ENCODE data around the gene ZNF536. TPM values are rescaled to one million over a fixed set of nuclear protein-coding genes. Genes with fewer than 3 reads are reported as not detected.

The ZNF536 gene
- total and polyA plus RNA-seq, 2 of the 4 experiments (the other 2 are of a cell fraction) = not detected

DNA sequence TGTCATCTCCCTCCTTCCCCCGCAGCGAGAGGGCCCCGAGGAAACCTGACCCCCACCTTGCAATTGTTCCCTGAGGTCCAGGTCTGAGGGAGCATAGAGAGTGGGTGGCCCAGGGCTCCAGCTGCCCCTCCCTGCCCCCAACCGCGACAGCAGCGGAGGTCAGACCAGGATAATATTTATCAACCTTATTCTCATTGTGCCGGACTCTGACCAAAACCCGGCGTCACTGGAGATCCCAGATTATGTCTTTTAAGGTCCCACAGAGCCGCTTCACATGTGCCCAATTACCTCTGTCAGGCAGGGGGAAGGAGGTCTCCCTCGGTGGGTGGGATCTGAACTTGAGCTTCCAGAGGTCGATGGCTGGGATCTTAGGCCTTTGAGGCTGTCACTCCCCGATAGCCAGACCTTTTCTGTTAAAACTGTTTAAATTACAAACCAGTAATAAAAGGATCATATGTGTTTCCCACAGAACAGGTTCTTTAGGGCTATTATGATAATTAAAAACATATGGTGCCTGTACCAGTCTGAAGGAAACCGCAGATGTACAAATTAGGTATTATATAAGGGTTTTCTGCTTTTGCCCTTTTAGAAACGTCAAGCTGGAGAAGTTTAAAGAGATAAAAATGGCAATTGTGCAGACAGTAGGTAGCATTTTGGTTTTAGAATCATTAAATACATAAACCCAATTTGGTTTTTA, 195.5 kb downstream of the ZNF536 start:
- no peak overlapping the region for H3K9ac ChIP-seq (ENCODE audit: low read depth, low read length)
- no peak overlapping the region for H3K23ac ChIP-seq (ENCODE audit: low read depth, low read length)
- no peak overlapping the region for H4K5ac ChIP-seq (ENCODE audit: low read depth, low read length)
- no peaks in the 10 kb centered on the region for H3K9me1 ChIP-seq (ENCODE audit: insufficient read depth, low read length)
- ChIA-PET CTCF (no interaction called here), POLR2A (ENCODE audit: unreplicated experiment) (no interaction called here)
- no peak overlapping the region for H2AFZ ChIP-seq (replicated peaks; ENCODE audit: low read length, poor library complexity)
- H3K56ac ChIP-seq (ENCODE audit: extremely low read depth, insufficient read depth, low read length) = no peak overlapping the region
- WGBS, 2 experiments (ENCODE audit: extremely low coverage in 2 of 2, insufficient read length in 1 of 2) = no CpG with 5 or more reads among the region's 15 CpGs
- no peak overlapping the region for H3K4me3 ChIP-seq (ENCODE audit: insufficient read depth, low read depth, low read length)
- no peak overlapping the region for H3K4me2 ChIP-seq (ENCODE audit: low read depth, low read length)
- H3K36me3 ChIP-seq (ENCODE audit: control insufficient read depth, insufficient read depth, low read length) = no peaks in the 10 kb centered on the region
- peaks cover 21% of the 10 kb centered on the region; the same call in 1 of the 2 replicates for H3K9me3 ChIP-seq (ENCODE audit: control insufficient read depth, insufficient read depth, low read length)
- H3K27me3 ChIP-seq (ENCODE audit: control insufficient read depth, insufficient read depth, low read length) = no peaks in the 10 kb centered on the region
- no peaks in the 10 kb centered on the region for H3K79me1 ChIP-seq (ENCODE audit: low read depth in 1 of 2, low read length in 2 of 2)
- H2BK15ac ChIP-seq (ENCODE audit: low read depth, low read length) = no peak overlapping the region
- H4K91ac ChIP-seq (ENCODE audit: insufficient read depth, low read depth, low read length) = no peak overlapping the region
- DNase-seq (no peak), ATAC-seq (ENCODE audit: low read depth) (no peak)
- H2AK9ac ChIP-seq (replicated peaks; ENCODE audit: low read depth, low read length, poor library complexity) = no peak overlapping the region
- TF ChIP-seq, protein P1, sequence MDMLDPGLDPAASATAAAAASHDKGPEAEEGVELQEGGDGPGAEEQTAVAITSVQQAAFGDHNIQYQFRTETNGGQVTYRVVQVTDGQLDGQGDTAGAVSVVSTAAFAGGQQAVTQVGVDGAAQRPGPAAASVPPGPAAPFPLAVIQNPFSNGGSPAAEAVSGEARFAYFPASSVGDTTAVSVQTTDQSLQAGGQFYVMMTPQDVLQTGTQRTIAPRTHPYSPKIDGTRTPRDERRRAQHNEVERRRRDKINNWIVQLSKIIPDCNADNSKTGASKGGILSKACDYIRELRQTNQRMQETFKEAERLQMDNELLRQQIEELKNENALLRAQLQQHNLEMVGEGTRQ (IDR thresholded peaks at IDR 0.05; ENCODE audit: low read depth, low read length) = no peak
- TF ChIP-seq, protein P2, sequence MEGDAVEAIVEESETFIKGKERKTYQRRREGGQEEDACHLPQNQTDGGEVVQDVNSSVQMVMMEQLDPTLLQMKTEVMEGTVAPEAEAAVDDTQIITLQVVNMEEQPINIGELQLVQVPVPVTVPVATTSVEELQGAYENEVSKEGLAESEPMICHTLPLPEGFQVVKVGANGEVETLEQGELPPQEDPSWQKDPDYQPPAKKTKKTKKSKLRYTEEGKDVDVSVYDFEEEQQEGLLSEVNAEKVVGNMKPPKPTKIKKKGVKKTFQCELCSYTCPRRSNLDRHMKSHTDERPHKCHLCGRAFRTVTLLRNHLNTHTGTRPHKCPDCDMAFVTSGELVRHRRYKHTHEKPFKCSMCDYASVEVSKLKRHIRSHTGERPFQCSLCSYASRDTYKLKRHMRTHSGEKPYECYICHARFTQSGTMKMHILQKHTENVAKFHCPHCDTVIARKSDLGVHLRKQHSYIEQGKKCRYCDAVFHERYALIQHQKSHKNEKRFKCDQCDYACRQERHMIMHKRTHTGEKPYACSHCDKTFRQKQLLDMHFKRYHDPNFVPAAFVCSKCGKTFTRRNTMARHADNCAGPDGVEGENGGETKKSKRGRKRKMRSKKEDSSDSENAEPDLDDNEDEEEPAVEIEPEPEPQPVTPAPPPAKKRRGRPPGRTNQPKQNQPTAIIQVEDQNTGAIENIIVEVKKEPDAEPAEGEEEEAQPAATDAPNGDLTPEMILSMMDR (conservative IDR thresholded peaks at IDR 0.05; ENCODE audit: low read depth, low read length) = no peak
- TF ChIP-seq POLR2A (IDR thresholded peaks at IDR 0.05; ENCODE audit: low read depth, low read length) (no peak), RFX5 (IDR thresholded peaks at IDR 0.05; ENCODE audit: low read depth, low read length) (no peak), MAZ (IDR thresholded peaks at IDR 0.05; ENCODE audit: borderline replicate concordance, low read depth, low read length) (no peak), MXI1 (IDR thresholded peaks at IDR 0.05; ENCODE audit: borderline replicate concordance, low read depth, low read length) (no peak), RAD21 (IDR thresholded peaks at IDR 0.05; ENCODE audit: low read length) (no peak), CEBPB (IDR thresholded peaks at IDR 0.05; ENCODE audit: low read depth, low read length) (no peak), NFE2L2 (IDR thresholded peaks at IDR 0.05; ENCODE audit: low read depth, low read length) (no peak), MAFK (IDR thresholded peaks at IDR 0.05; ENCODE audit: low read depth, low read length) (no peak), FOS (IDR thresholded peaks at IDR 0.05; ENCODE audit: low read depth, low read length) (no peak), CHD1 (IDR thresholded peaks at IDR 0.05; ENCODE audit: low read depth, low read length) (no peak), BHLHE40 (IDR thresholded peaks at IDR 0.05; ENCODE audit: low read depth, low read length) (no peak)
- TF ChIP-seq, protein P3, sequence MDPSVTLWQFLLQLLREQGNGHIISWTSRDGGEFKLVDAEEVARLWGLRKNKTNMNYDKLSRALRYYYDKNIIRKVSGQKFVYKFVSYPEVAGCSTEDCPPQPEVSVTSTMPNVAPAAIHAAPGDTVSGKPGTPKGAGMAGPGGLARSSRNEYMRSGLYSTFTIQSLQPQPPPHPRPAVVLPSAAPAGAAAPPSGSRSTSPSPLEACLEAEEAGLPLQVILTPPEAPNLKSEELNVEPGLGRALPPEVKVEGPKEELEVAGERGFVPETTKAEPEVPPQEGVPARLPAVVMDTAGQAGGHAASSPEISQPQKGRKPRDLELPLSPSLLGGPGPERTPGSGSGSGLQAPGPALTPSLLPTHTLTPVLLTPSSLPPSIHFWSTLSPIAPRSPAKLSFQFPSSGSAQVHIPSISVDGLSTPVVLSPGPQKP (IDR thresholded peaks at IDR 0.05; ENCODE audit: borderline replicate concordance, low read depth, low read length) = no peak
- H2BK5ac ChIP-seq (ENCODE audit: low read depth, low read length, poor library complexity, severe bottlenecking) = no peak overlapping the region
- H4K8ac ChIP-seq (ENCODE audit: low read depth in 2 of 2, low read length in 2 of 2) = no peak overlapping the region
- no peak overlapping the region for H2AK5ac ChIP-seq (ENCODE audit: low read depth, low read length)
- no peak overlapping the region for H3K14ac ChIP-seq (replicated peaks; ENCODE audit: low read depth, low read length)
- intact Hi-C loops (cut with micrococcal nuclease) = no loop called here
- no peak overlapping the region for H3K4ac ChIP-seq (ENCODE audit: low read depth, low read length)
- H3K4me1 ChIP-seq (ENCODE audit: control insufficient read depth, insufficient read depth, low read length) = no peaks in the 10 kb centered on the region
- no peak overlapping the region for H2BK120ac ChIP-seq (ENCODE audit: low read depth, low read length)
- no peaks in the 10 kb centered on the region for H4K20me1 ChIP-seq (ENCODE audit: insufficient read depth, low read length)
- H3K18ac ChIP-seq (ENCODE audit: low read depth, low read length) = no peak overlapping the region
- no peak overlapping the region for H3K27ac ChIP-seq (ENCODE audit: insufficient read depth, low read length)
- no peak overlapping the region for H2BK20ac ChIP-seq (ENCODE audit: low read depth, low read length)
- in situ Hi-C loops (cut with MboI; ENCODE audit: low sequenced_read_pairs) = no loop called here
- dilution Hi-C loops (cut with HindIII; ENCODE audit: low sequenced_read_pairs, unreplicated experiment) = no loop called here
- no TSS peak for BruUV-seq (replicated peaks)

All from IMR-90 (cell line).